Mucosa of rectum (tissue), 2 donors: ENCODE data around the gene SIK2.
"Not testable (repeated sequence)": the region's sequence is repeated elsewhere in the genome, so short reads cannot be mapped to it uniquely, and the experiment has no call there.

Experiments used
- H3K27ac ChIP-seq, 2 donors: one replicate each; pipeline ENCODE4 v1.7.0; 2013; ENCODE audit warnings: inconsistent platforms in 2 of 2, low read depth in 2 of 2, low read length in 2 of 2
- H3K27me3 ChIP-seq, 2 donors: one replicate each; pipeline ENCODE4 v1.7.0; 2013; ENCODE audit warnings: low read length in 2 of 2; ENCODE audit not compliant: control insufficient read depth in 2 of 2, insufficient read depth in 2 of 2
- H3K36me3 ChIP-seq, 2 donors: one replicate each; pipeline ENCODE4 v1.7.0; 2013; ENCODE audit warnings: low read length in 2 of 2; ENCODE audit not compliant: control insufficient read depth in 2 of 2, insufficient read depth in 2 of 2
- H3K4me1 ChIP-seq, 2 donors: one replicate each; pipeline ENCODE4 v1.7.0; 2013; ENCODE audit warnings: low read length in 2 of 2, mild to moderate bottlenecking in 1 of 2; ENCODE audit not compliant: control insufficient read depth in 2 of 2, insufficient read depth in 2 of 2
- H3K4me3 ChIP-seq, 2 donors: one replicate each; pipeline ENCODE4 v1.7.0; 2013; ENCODE audit warnings: low read length in 2 of 2
- H3K9ac ChIP-seq, 2 donors: one replicate each; pipeline ENCODE4 v1.7.0; 2013; ENCODE audit warnings: low read length in 2 of 2, low read depth in 1 of 2, mild to moderate bottlenecking in 1 of 2
- H3K9me3 ChIP-seq, 2 donors: one replicate each; pipeline ENCODE4 v1.7.0; 2013; ENCODE audit warnings: low read length in 2 of 2; ENCODE audit not compliant: control insufficient read depth in 2 of 2
- donor health status: healthy.
- donor health status: Normal muscosa, but diverticular disease.

Gene SIK2

DNA sequence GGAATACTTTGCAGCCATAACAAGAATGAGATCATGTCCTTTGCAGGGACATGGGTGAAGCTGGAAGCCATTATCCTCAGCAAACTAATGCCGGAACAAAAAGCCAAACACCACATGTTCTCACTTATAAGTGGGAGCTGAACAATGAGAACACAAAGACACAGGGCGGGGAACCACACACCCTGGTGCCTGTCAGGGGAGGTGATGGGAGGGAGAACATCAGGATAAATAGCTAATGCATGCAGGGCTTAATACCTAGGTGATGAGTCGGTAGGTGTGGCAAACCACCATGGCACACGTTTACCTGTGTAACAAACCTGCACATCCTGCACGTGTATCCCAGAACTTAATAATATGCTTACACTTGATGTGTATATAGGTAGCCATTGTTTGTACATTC is 49.1 kb downstream of the SIK2 start:
- not testable (repeated sequence) for H3K9ac ChIP-seq, H3K4me3 ChIP-seq, H3K4me1 ChIP-seq

DNA sequence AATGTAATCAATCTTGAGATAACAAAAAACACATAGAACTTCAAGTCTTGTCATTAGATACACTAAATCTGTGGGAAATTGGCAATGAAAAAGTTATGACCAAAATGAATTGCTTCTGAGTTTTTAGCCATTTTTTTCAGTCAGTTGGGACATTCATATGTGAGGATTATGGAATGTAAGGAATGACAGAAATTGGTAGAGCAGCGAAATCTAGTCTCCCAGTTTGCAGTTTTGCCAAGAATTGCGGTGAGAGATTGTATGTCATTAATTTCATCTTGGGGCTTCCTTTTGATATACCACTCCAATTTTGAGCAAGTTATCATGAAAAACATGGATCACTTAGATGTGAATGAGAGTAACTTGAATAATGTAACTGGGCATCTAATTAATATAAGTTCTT is 49.9 kb downstream of the SIK2 start:
- H3K36me3 ChIP-seq = peaks cover 0 to 3% of the 10 kb centered on the region in 2 donors
- no peak overlapping the region for H3K4me3 ChIP-seq
- no peak overlapping the region for H3K9ac ChIP-seq
- H3K27ac ChIP-seq = no peak overlapping the region
- H3K27me3 ChIP-seq = no peaks in the 10 kb centered on the region
- H3K4me1 ChIP-seq = no peaks in the 10 kb centered on the region
- no peaks in the 10 kb centered on the region for H3K9me3 ChIP-seq

More for the DNA sequence above, 49.1 kb downstream of the SIK2 start:
- H3K27ac ChIP-seq, H3K27me3 ChIP-seq, H3K9me3 ChIP-seq, H3K36me3 ChIP-seq: not testable (repeated sequence)

DNA sequence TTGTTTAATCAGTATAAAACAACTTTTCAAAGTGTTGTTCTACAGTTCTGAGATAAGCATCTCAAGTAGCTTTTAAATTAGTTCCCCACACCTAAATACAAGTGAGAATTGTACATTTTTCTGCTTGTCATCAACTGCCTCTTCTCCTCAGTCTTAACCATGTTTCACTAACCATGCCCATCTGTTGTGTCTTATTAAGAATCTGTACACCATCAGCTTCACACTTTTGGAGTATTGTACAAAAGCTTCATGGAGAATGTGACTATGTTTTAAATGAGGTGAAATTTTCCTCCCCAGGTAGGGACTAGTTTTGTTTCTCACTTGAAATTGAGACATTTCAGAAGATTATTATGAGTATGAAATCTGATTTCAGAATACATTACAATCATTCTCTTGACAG is 52.4 kb downstream of the SIK2 start:
- Histone ChIP-seq H3K9me3 (no peaks in the 10 kb centered on the region), H3K27ac (no peak overlapping the region), H3K4me1 (no peaks in the 10 kb centered on the region), H3K36me3 (peaks cover 0 to 3% of the 10 kb centered on the region in 2 donors), H3K4me3 (no peak overlapping the region), H3K9ac (no peak overlapping the region), H3K27me3 (no peaks in the 10 kb centered on the region)

- no peak overlapping the region for H3K9ac ChIP-seq
- H3K27me3 ChIP-seq = no peaks in the 10 kb centered on the region
- no peak overlapping the region for H3K4me3 ChIP-seq
- no peaks in the 10 kb centered on the region for H3K9me3 ChIP-seq
- H3K27ac ChIP-seq = no peak overlapping the region
- H3K36me3 ChIP-seq = peaks cover 0 to 3% of the 10 kb centered on the region in 2 donors
- H3K4me1 ChIP-seq = no peaks in the 10 kb centered on the region
These were observed 53.7 kb downstream of the SIK2 start for GRCh38 chr11:111655924-111656323.

DNA sequence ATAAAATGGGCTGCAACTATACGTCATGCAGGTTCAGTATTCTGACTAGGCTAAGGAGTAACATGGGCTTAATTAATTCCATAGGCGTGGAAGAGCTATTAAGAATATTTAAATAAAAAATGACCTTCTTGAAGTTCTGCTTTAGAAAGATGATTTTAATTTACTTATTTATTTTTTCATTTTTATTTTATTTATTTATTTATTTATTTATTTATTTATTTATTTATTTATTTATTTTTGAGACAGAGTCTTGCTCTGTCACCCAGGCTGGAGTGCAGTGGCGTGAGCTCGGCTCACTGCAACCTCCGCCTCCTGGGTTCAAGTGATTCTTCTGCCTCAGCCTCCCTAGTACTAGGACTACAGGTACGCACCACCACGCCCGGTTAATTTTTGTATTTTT is 55.7 kb downstream of the SIK2 start:
- H3K27me3 ChIP-seq, H3K36me3 ChIP-seq, H3K9ac ChIP-seq, H3K27ac ChIP-seq, H3K4me3 ChIP-seq, H3K9me3 ChIP-seq, H3K4me1 ChIP-seq: not testable (repeated sequence)

DNA sequence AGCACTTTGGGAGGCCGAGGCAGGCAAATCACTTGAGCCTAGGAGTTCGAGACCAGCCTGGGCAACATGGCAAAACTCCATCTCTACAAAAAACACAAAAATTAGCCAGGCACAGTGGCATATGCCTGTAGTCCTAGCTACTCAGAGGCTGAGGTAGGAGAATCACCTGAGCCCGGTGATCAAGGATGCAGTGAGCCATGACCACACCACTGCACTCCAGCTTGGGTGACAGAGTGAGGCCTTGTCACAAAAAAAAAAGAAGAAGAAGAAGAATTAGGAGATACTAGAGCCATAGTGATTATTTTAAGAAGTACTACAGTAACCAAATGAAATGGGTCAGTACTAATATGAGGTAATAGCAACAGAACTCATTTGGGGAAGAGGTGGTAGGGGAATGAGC is 56.2 kb downstream of the SIK2 start:
- not testable (repeated sequence) for H3K9ac ChIP-seq, H3K27ac ChIP-seq, H3K27me3 ChIP-seq, H3K9me3 ChIP-seq, H3K4me1 ChIP-seq, H3K4me3 ChIP-seq, H3K36me3 ChIP-seq

- Histone ChIP-seq H3K27me3 (no peaks in the 10 kb centered on the region), H3K9ac (no peak overlapping the region), H3K9me3 (no peaks in the 10 kb centered on the region), H3K4me3 (no peak overlapping the region), H3K36me3 (peaks cover 0 to 3% of the 10 kb centered on the region in 2 donors), H3K27ac (no peak overlapping the region), H3K4me1 (no peaks in the 10 kb centered on the region)
These were observed 57.2 kb downstream of the SIK2 start for GRCh38 chr11:111659201-111660115.

DNA sequence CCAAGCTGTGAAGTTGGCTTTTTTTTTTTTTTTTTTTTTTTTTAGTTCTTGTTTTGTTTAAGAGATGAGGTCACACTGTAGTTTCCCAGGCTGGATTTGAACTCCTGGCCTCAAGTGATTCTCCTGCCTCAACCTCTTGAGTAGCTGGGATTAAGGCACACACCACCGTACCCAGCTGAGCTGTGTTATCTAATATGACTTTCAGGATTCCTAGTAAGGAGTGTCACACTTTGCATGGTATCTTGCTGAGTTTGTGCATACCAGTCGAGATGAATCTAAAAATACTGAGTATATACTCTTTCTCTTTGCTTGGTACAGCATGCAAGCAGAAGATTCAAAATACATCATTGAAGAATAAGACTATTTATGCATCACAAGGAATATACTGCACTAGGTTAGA is 58.6 kb downstream of the SIK2 start:
- Histone ChIP-seq H3K4me1 (no peaks in the 10 kb centered on the region), H3K36me3 (peaks cover 0 to 3% of the 10 kb centered on the region in 2 donors)

GRCh38 chr11:111663820-111664219 is 61.6 kb downstream of the SIK2 start:
- H3K9ac ChIP-seq = no peak overlapping the region
- H3K4me1 ChIP-seq = no peaks in the 10 kb centered on the region
- no peaks in the 10 kb centered on the region for H3K27me3 ChIP-seq
- H3K27ac ChIP-seq = no peak overlapping the region
- H3K4me3 ChIP-seq = no peak overlapping the region
- peaks cover 0 to 3% of the 10 kb centered on the region in 2 donors for H3K36me3 ChIP-seq
- no peaks in the 10 kb centered on the region for H3K9me3 ChIP-seq

More for the DNA sequence above, 58.6 kb downstream of the SIK2 start:
- Histone ChIP-seq H3K9me3 (no peaks in the 10 kb centered on the region), H3K27ac (no peak overlapping the region), H3K4me3 (no peak overlapping the region), H3K9ac (no peak overlapping the region), H3K27me3 (no peaks in the 10 kb centered on the region)

GRCh38 chr11:111665777-111666176 is 63.5 kb downstream of the SIK2 start:
- Histone ChIP-seq H3K27ac (no peak overlapping the region), H3K27me3 (no peaks in the 10 kb centered on the region), H3K36me3 (peaks cover 0 to 3% of the 10 kb centered on the region in 2 donors), H3K9me3 (no peaks in the 10 kb centered on the region), H3K4me3 (no peak overlapping the region), H3K4me1 (no peaks in the 10 kb centered on the region), H3K9ac (no peak overlapping the region)
